ENCODE results near the gene RPL35A. TPM values are rescaled to one million over a fixed set of nuclear protein-coding genes. Genes with fewer than 3 reads are reported as not detected.
"Not testable (repeated sequence)": the region's sequence is repeated elsewhere in the genome, so short reads cannot be mapped to it uniquely, and the experiment has no call there.

The RPL35A gene
- polyA plus RNA-seq, 4 donors: 1,252 to 2,127 (median 1,870) TPM

DNA sequence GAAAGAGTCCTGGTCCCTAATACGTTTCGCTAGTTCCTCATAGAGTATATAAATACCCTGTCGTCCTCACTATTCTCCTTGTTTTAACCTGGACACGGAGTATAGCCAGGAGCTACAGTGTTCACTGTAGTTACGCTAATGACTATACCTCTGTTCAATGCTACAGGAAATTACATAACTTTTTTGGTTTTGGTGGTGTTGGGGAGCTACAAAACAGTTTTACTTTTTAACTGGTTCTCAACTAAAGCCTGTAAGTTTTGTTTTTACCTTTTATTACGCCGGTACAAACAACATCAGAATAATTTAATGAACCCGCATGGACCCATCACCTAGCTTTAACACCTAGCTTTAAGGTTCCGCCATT, 11.6 kb downstream of the RPL35A start:
- H3K4me1 ChIP-seq (ENCODE audit: control insufficient read depth in 3 of 3, insufficient read depth in 2 of 3, low read depth in 1 of 3, low read length in 2 of 3): peaks cover 3 to 8% (median 5%) of the 10 kb centered on the region in 3 donors
- FAIRE-seq: no peak
- whole genome bisulfite sequencing, 3 donors: 73 to 86% (median 78%) methylated on average over 9 of the region's 9 CpGs
- H3K36me3 ChIP-seq (ENCODE audit: control insufficient read depth in 3 of 3, insufficient read depth in 2 of 3, low read depth in 1 of 3, low read length in 3 of 3): peaks cover 0 to 1% (median 0%) of the 10 kb centered on the region in 3 donors
- H3K4me3 ChIP-seq (ENCODE audit: low read depth in 1 of 3, low read length in 3 of 3): no peak overlapping the region
- H3K27ac ChIP-seq (ENCODE audit: low read depth in 1 of 3, low read length in 2 of 3): no peak overlapping the region
- no peaks in the 10 kb centered on the region for H3K27me3 ChIP-seq (ENCODE audit: control insufficient read depth in 3 of 3, insufficient read depth in 3 of 3, low read length in 3 of 3)
- H3K9me3 ChIP-seq (ENCODE audit: control insufficient read depth in 2 of 2, insufficient read depth in 1 of 2, low read depth in 1 of 2, low read length in 1 of 2): no peaks in the 10 kb centered on the region
- DNase-seq: no peak

DNA sequence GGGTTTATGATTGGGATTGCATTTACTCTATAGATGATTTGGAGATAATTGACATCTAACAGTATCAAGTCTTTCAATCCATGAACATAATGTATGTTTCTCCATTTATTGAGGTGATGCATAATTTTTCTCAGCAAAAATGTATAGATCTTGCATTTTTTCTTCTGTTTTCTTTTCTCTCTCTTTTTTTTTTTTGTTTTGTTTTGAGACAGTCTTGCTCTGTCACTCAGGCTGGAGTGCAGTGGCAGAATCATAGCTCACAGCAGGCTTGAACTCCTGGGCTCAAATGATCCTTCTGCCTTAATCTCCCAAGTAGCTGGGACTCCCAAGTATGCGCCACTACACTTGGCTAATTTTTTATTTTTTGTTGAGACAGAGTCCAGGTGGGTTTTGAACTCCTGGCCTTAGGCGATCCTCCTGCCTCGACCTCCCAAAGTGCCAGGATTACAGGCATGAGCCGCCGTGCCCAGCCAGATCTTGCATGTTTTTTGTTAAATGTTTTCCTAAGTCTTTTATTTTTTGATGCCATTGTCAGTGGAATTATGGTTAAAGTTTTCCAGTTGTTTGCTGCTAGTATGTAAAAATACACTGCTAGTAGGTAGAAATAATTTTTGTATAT, 13.1 kb downstream of the RPL35A start:
- H3K4me1 ChIP-seq (ENCODE audit: control insufficient read depth in 3 of 3, insufficient read depth in 2 of 3, low read depth in 1 of 3, low read length in 2 of 3): peaks cover 3 to 8% (median 5%) of the 10 kb centered on the region in 3 donors
- H3K9me3 ChIP-seq (ENCODE audit: control insufficient read depth in 2 of 2, insufficient read depth in 1 of 2, low read depth in 1 of 2, low read length in 1 of 2): peaks cover 0 to 10% of the 10 kb centered on the region in 2 donors
- no peak for DNase-seq
- no peak overlapping the region for H3K4me3 ChIP-seq (ENCODE audit: low read depth in 1 of 3, low read length in 3 of 3)
- no peaks in the 10 kb centered on the region for H3K36me3 ChIP-seq (ENCODE audit: control insufficient read depth in 3 of 3, insufficient read depth in 2 of 3, low read depth in 1 of 3, low read length in 3 of 3)
- no peak overlapping the region for H3K27ac ChIP-seq (ENCODE audit: low read depth in 1 of 3, low read length in 2 of 3)
- no peak for FAIRE-seq
- WGBS, 3 donors: 92 to 98% (median 96%) methylated on average over 5 of the region's 5 CpGs
- no peaks in the 10 kb centered on the region for H3K27me3 ChIP-seq (ENCODE audit: control insufficient read depth in 3 of 3, insufficient read depth in 3 of 3, low read length in 3 of 3)

DNA sequence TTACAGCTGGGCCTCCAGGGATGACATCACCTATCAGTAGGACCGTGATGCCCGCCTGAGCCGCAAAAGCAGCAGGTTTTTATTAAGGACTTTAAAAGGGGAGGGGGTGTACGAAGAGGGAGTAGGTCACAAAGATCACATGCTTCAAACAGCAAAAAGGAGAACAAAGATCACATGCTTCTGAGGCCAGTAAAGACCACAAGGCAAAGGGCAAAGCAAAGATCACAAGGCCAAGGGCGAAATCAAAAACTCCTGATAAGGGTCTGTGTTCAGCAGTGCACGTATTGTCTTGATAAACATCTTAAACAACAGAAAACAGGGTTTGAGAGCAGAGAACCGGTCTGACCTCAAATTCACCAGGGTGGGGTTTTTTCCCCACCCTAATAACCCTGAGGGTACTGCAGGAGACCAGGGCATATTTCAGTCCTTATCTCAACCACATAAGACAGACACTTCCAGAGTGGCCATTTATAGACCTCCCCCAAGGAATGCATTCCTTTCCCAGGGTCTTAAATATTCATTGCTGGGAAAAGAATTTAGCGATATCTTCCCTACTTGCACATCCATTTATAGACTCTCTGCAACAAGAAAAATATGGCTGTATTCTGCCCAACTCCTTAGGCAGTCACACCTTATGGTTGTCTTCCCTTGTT, 17.5 kb downstream of the RPL35A start:
- H3K27ac ChIP-seq (ENCODE audit: low read depth in 1 of 3, low read length in 2 of 3); FAIRE-seq; H3K4me1 ChIP-seq (ENCODE audit: control insufficient read depth in 3 of 3, insufficient read depth in 2 of 3, low read depth in 1 of 3, low read length in 2 of 3); H3K36me3 ChIP-seq (ENCODE audit: control insufficient read depth in 3 of 3, insufficient read depth in 2 of 3, low read depth in 1 of 3, low read length in 3 of 3); H3K4me3 ChIP-seq (ENCODE audit: low read depth in 1 of 3, low read length in 3 of 3); H3K27me3 ChIP-seq (ENCODE audit: control insufficient read depth in 3 of 3, insufficient read depth in 3 of 3, low read length in 3 of 3); DNase-seq: not testable (repeated sequence)
- WGBS, 3 donors: 95 to 97% (median 95%) methylated on average over 8 of the region's 8 CpGs
- H3K9me3 ChIP-seq (ENCODE audit: control insufficient read depth in 2 of 2, insufficient read depth in 1 of 2, low read depth in 1 of 2, low read length in 1 of 2): peaks cover 0 to 19% of the 10 kb centered on the region in 2 donors

DNA sequence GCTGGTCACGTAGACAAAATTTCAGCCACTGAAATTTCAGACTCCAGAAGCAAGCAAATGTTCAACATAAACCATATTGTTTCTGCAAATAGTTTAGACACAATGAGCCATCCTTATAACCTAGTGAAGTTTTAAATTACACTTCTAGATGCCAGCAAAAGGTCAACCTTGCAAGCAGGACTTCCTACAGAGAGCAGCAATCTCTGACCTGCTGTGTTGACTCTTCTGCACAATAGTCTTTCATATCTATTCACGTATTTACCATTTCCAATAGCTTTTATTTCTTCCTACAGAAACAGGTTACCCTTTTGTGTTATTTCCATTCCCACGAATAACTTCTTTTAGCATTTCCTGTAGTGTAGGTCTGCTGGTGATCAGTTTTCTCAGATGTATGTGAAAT, 20.6 kb downstream of the RPL35A start:
- 76 to 84% (median 80%) methylated on average over 3 of the region's 3 CpGs for WGBS, 3 donors
- Histone ChIP-seq H3K27ac (ENCODE audit: low read depth in 1 of 3, low read length in 2 of 3) (no peak overlapping the region), H3K36me3 (ENCODE audit: control insufficient read depth in 3 of 3, insufficient read depth in 2 of 3, low read depth in 1 of 3, low read length in 3 of 3) (peaks cover 0 to 2% (median 0%) of the 10 kb centered on the region in 3 donors), H3K4me3 (ENCODE audit: low read depth in 1 of 3, low read length in 3 of 3) (no peak overlapping the region), H3K4me1 (ENCODE audit: control insufficient read depth in 3 of 3, insufficient read depth in 2 of 3, low read depth in 1 of 3, low read length in 2 of 3) (no peaks in the 10 kb centered on the region), H3K9me3 (ENCODE audit: control insufficient read depth in 2 of 2, insufficient read depth in 1 of 2, low read depth in 1 of 2, low read length in 1 of 2) (peaks cover 0 to 19% of the 10 kb centered on the region in 2 donors), H3K27me3 (ENCODE audit: control insufficient read depth in 3 of 3, insufficient read depth in 3 of 3, low read length in 3 of 3) (no peaks in the 10 kb centered on the region)
- DNase-seq (no peak), FAIRE-seq (no peak)

DNA sequence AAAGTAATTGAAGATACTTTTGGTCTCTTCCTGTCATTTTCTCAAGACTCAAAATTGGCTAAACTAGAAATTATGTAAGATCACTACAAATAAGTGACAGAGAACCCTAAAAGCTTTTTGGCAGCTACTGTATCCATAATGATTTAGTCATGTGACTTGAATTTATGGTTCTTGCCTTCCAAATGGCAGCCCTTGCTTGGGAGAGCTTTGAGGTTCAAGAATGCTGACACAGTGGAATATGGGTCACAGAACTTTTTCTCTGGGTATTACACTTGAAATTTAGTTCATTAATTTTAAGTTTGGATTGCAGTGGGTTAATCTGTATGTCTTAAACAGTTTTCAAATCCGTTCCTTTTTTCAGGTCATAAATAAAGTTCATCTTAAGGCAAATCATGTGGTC, 24.0 kb downstream of the RPL35A start:
- 78 to 92% (median 85%) methylated on average over 1 of the region's 1 CpG for WGBS, 3 donors
- FAIRE-seq: no peak
- Histone ChIP-seq H3K4me3 (ENCODE audit: low read depth in 1 of 3, low read length in 3 of 3) (no peak overlapping the region), H3K4me1 (ENCODE audit: control insufficient read depth in 3 of 3, insufficient read depth in 2 of 3, low read depth in 1 of 3, low read length in 2 of 3) (no peaks in the 10 kb centered on the region), H3K36me3 (ENCODE audit: control insufficient read depth in 3 of 3, insufficient read depth in 2 of 3, low read depth in 1 of 3, low read length in 3 of 3) (peaks cover 0 to 4% (median 2%) of the 10 kb centered on the region in 3 donors), H3K27ac (ENCODE audit: low read depth in 1 of 3, low read length in 2 of 3) (no peak overlapping the region), H3K27me3 (ENCODE audit: control insufficient read depth in 3 of 3, insufficient read depth in 3 of 3, low read length in 3 of 3) (no peaks in the 10 kb centered on the region), H3K9me3 (ENCODE audit: control insufficient read depth in 2 of 2, insufficient read depth in 1 of 2, low read depth in 1 of 2, low read length in 1 of 2) (peaks cover 0 to 9% of the 10 kb centered on the region in 2 donors)
- DNase-seq: no peak

DNA sequence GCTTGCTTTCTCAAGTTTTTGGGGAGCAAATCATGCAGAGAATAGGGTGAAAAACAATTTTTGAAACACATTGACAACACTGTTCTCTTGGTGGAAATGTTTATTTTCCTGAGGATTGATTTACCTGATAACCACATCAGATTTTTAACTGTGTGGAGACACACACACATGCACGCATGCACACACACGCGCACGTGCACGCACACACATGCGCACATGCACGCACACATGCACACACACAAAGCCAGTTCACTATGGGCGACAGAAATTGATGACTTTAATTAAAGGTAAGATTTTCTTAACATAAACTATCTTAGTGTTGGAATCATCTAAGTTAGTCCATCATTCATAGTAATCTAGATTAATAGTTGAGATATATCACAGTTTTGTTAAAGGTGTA, 25.3 kb downstream of the RPL35A start:
- WGBS, 3 donors: 97 to 98% (median 98%) methylated on average over 8 of the region's 8 CpGs
- DNase-seq (no peak), FAIRE-seq (no peak)
- Histone ChIP-seq H3K27me3 (ENCODE audit: control insufficient read depth in 3 of 3, insufficient read depth in 3 of 3, low read length in 3 of 3) (no peaks in the 10 kb centered on the region), H3K27ac (ENCODE audit: low read depth in 1 of 3, low read length in 2 of 3) (no peak overlapping the region), H3K4me1 (ENCODE audit: control insufficient read depth in 3 of 3, insufficient read depth in 2 of 3, low read depth in 1 of 3, low read length in 2 of 3) (no peaks in the 10 kb centered on the region), H3K4me3 (ENCODE audit: low read depth in 1 of 3, low read length in 3 of 3) (no peak overlapping the region), H3K36me3 (ENCODE audit: control insufficient read depth in 3 of 3, insufficient read depth in 2 of 3, low read depth in 1 of 3, low read length in 3 of 3) (peaks cover 0 to 7% (median 2%) of the 10 kb centered on the region in 3 donors), H3K9me3 (ENCODE audit: control insufficient read depth in 2 of 2, insufficient read depth in 1 of 2, low read depth in 1 of 2, low read length in 1 of 2) (peaks cover 0 to 9% of the 10 kb centered on the region in 2 donors)

DNA sequence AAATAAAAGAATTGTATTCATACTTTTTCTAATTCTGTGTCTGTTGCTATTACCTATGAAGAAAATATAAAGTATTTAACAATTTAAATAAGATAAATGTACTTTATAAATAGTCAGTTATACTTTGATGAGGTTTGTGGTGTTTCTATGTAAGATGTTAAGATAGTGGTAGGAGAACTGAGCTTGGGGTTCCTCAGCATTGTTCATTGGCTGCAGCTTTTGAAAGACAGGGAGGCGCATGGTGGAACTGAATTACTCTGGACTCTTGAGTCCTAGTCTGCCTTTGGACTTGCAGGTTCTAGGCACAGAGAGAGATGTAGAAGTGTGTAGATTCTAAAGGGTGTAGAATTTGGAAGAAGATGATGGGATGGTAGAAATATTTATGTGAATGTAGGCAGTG, 33.1 kb downstream of the RPL35A start:
- H3K4me3 ChIP-seq (ENCODE audit: low read depth in 1 of 3, low read length in 3 of 3): no peak overlapping the region
- H3K36me3 ChIP-seq (ENCODE audit: control insufficient read depth in 3 of 3, insufficient read depth in 2 of 3, low read depth in 1 of 3, low read length in 3 of 3): peaks cover 0 to 14% (median 0%) of the 10 kb centered on the region in 3 donors
- no peaks in the 10 kb centered on the region for H3K4me1 ChIP-seq (ENCODE audit: control insufficient read depth in 3 of 3, insufficient read depth in 2 of 3, low read depth in 1 of 3, low read length in 2 of 3)
- no peak for DNase-seq
- WGBS, 3 donors: 87 to 100% (median 100%) methylated on average over 1 of the region's 1 CpG
- H3K9me3 ChIP-seq (ENCODE audit: control insufficient read depth in 2 of 2, insufficient read depth in 1 of 2, low read depth in 1 of 2, low read length in 1 of 2): no peaks in the 10 kb centered on the region
- no peak overlapping the region for H3K27ac ChIP-seq (ENCODE audit: low read depth in 1 of 3, low read length in 2 of 3)
- FAIRE-seq: no peak
- H3K27me3 ChIP-seq (ENCODE audit: control insufficient read depth in 3 of 3, insufficient read depth in 3 of 3, low read length in 3 of 3): no peaks in the 10 kb centered on the region

DNA sequence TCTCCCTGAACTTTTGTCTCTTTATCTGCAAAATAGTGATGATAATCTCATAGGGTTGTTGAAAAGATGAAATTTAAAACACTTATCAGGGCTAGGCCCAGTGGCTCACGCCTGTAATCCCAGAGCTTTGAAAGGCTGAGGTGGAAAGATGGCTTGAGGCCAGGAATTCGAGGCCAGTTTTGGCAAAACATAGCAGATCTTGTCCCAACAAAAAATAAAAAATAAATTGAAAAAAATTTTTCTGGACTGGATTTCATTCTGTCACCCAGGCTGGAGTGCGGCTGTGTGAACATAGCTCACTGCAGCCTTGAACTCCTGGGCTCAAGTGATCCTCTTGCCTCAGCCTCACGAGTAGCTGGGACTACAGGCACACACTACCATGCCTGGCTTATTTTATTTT, 39.7 kb downstream of the RPL35A start:
- H3K27ac ChIP-seq (ENCODE audit: low read depth in 1 of 3, low read length in 2 of 3): no peak overlapping the region
- H3K27me3 ChIP-seq (ENCODE audit: control insufficient read depth in 3 of 3, insufficient read depth in 3 of 3, low read length in 3 of 3): no peaks in the 10 kb centered on the region
- H3K4me3 ChIP-seq (ENCODE audit: low read depth in 1 of 3, low read length in 3 of 3): no peak overlapping the region
- H3K36me3 ChIP-seq (ENCODE audit: control insufficient read depth in 3 of 3, insufficient read depth in 2 of 3, low read depth in 1 of 3, low read length in 3 of 3): peaks cover 2 to 9% (median 3%) of the 10 kb centered on the region in 3 donors
- 77 to 85% (median 79%) methylated on average over 4 of the region's 4 CpGs for WGBS, 3 donors
- no peaks in the 10 kb centered on the region for H3K9me3 ChIP-seq (ENCODE audit: control insufficient read depth in 2 of 2, insufficient read depth in 1 of 2, low read depth in 1 of 2, low read length in 1 of 2)
- H3K4me1 ChIP-seq (ENCODE audit: control insufficient read depth in 3 of 3, insufficient read depth in 2 of 3, low read depth in 1 of 3, low read length in 2 of 3): no peaks in the 10 kb centered on the region
- FAIRE-seq (no peak), DNase-seq (no peak)
